Nephron progenitor cell (in vitro differentiated cells): ENCODE results near the gene PCBP3.
"Not testable (repeated sequence)": the region's sequence is repeated elsewhere in the genome, so short reads cannot be mapped to it uniquely, and the experiment has no call there.

Source experiments
- DNase-seq: peaks from one replicate; pipeline ENCODE4 v3.0.0; 2021
- H3K27ac Mint-ChIP-seq: 2 replicates; pipeline ENCODE4 v1.8.0; 2021; ENCODE audit warnings: mild to moderate bottlenecking, moderate library complexity, mixed read lengths
- H3K27me3 Mint-ChIP-seq: 2 replicates; pipeline ENCODE4 v1.8.0; 2021; ENCODE audit warnings: mild to moderate bottlenecking, low read depth, mixed read lengths; ENCODE audit not compliant: poor library complexity
- H3K36me3 Mint-ChIP-seq: 2 replicates; pipeline ENCODE4 v1.8.0; 2021; ENCODE audit warnings: low read depth, mixed read lengths
- H3K4me1 Mint-ChIP-seq: 2 replicates; pipeline ENCODE4 v1.8.0; 2021; ENCODE audit warnings: mixed read lengths
- H3K4me3 Mint-ChIP-seq: 2 replicates; pipeline ENCODE4 v1.8.0; 2021; ENCODE audit warnings: mild to moderate bottlenecking, moderate library complexity, mixed read lengths
- H3K9me3 Mint-ChIP-seq: 2 replicates; pipeline ENCODE4 v1.8.0; 2021; ENCODE audit warnings: mild to moderate bottlenecking, moderate library complexity, mixed read lengths
- CTCF ChIP-seq: fragments of 200-600 bp; sonication (generic); IDR thresholded peaks from 2 replicates; pipeline ENCODE4 v1.5.0; 2021; ENCODE audit warnings: antibody characterized with exemption

The PCBP3 gene

DNA sequence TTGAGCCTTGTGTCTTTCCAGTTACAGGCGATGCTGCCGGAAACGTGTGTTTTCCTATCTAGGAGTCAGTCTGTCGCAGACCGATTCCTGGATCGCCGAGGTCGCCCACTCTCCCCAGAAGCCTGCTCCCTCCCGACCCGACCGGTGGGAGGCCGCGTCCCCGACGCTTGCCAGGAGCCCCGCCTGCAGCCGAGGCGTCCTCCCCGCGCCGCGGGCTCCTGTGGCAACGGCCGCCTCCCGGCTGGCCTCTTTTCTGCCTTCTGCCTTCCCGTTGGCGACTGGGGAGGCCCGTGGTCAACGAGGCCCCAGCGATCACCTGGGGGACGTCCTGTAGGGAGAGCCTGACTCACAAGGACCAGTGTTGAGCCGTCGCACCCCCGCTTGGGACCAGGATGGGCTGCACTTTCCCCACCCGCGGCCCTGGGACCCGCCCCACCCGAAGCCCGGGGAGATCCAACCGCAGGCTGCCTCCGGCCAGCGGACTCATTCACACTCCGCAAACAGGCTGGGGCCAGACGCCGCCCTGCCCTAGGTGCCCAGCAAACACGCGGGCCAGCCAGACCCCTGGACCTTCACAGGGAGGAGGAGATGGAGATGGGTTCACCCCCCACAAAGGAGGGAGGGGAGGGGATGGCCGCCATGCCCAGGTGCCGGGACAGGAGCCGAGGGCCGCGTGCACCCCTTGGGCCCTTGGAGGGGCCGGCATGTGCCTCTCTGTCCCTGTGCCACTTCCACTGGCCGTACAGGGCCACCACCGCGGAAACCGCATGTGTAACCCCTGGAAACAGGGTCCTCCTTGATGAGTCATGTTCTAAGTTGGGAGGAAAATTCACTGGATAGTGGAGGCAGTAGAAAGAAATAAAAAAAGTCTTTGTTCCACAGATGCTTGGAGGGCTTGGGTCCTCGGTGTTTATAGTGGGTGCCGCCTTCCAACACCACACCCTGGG is 330.8 kb downstream of the PCBP3 start:
- DNase-seq, result peak; percentile 37

GRCh38 chr21:45975020-45975666 is 331.6 kb downstream of the PCBP3 start:
- no peaks in the 10 kb centered on the region for H3K9me3 Mint-ChIP-seq
- H3K4me3 Mint-ChIP-seq, result peak overlapping the region; percentile 71
- no peaks in the 10 kb centered on the region for H3K36me3 Mint-ChIP-seq
- no peak overlapping the region for H3K27ac Mint-ChIP-seq
- peaks cover 21% of the 10 kb centered on the region for H3K27me3 Mint-ChIP-seq
- no peak for TF ChIP-seq CTCF
- H3K4me1 Mint-ChIP-seq, result peaks cover 40% of the 10 kb centered on the region
- peak; percentile 47 for DNase-seq

More for the DNA sequence above, 330.8 kb downstream of the PCBP3 start:
- Mint-ChIP-seq H3K9me3 (no peaks in the 10 kb centered on the region), H3K36me3 (no peaks in the 10 kb centered on the region), H3K4me3 (peak overlapping the region; percentile 81), H3K27me3 (peaks cover 21% of the 10 kb centered on the region), H3K27ac (no peak overlapping the region), H3K4me1 (peaks cover 44% of the 10 kb centered on the region)
- no peak for TF ChIP-seq CTCF

GRCh38 chr21:45975667-45976409 is 332.3 kb downstream of the PCBP3 start:
- H3K9me3 Mint-ChIP-seq, H3K27ac Mint-ChIP-seq, DNase-seq, H3K36me3 Mint-ChIP-seq: not testable (repeated sequence)
- H3K27me3 Mint-ChIP-seq, result peaks cover 21% of the 10 kb centered on the region
- H3K4me1 Mint-ChIP-seq, result peaks cover 38% of the 10 kb centered on the region
- peak overlapping the region; percentile 71 for H3K4me3 Mint-ChIP-seq

DNA sequence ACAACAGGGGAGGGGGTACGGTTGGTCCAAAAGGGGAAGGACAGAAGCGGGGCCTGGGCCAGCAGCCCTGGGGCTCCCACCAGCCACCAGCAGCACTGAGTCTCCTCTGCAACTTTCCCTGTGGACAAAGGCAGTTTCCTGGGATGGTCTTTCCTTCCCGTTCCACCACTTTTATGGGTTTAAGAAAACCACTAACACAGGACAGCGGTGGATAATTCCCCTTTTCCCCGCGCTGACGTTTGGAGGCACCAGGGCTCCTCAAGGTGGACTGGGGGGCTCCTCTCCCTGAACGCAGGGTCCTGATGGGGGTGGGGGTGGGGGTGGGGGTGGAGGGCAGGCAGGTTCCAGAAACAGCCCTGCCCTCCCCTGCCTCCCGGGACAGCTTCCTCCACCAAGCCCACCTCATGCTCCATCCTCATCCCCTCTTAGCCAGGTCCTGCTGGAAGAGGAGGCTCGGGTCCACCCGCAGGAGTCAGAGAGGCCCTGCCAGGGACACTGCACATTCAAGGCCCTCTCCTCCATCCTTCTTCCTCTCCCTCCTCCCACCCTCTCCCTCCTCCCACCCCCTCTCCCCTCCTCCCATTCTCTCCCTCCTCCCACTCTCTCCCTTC is 333.3 kb downstream of the PCBP3 start:
- Mint-ChIP-seq H3K4me3 (no peak overlapping the region), H3K27me3 (peaks cover 21% of the 10 kb centered on the region), H3K36me3 (no peaks in the 10 kb centered on the region), H3K9me3 (no peaks in the 10 kb centered on the region), H3K27ac (no peak overlapping the region), H3K4me1 (peaks cover 38% of the 10 kb centered on the region)
- no peak for DNase-seq
- TF ChIP-seq CTCF, result no peak

DNA sequence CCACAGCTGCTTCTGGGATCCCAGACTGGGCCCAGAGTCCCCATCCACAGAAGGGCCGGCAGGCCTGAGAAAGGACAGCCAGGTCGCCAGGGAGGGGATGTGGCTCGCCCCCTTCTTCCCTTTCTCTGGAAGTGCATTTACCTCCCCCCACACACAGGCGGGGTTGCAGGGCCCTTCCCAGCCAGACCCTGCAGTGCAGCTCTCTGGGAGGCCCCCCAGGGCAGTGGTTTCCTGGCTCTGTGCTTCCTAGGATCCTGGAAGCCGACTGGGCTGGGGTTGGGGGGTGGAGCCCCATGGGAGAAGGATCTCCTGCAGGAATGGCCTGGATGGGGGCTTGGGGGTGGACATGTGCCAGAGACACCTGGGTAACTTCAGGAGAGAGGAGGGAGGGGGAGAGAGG is 333.9 kb downstream of the PCBP3 start:
- H3K4me3 Mint-ChIP-seq, result no peak overlapping the region
- no peaks in the 10 kb centered on the region for H3K36me3 Mint-ChIP-seq
- H3K9me3 Mint-ChIP-seq, result no peaks in the 10 kb centered on the region
- peaks cover 21% of the 10 kb centered on the region for H3K27me3 Mint-ChIP-seq
- no peak overlapping the region for H3K27ac Mint-ChIP-seq
- no peak for TF ChIP-seq CTCF
- DNase-seq, result no peak
- peaks cover 38% of the 10 kb centered on the region for H3K4me1 Mint-ChIP-seq
